B cell (primary cell): Measurements from ENCODE around the gene NCAPG. TPM values are rescaled to one million over a fixed set of nuclear protein-coding genes. Genes with fewer than 3 reads are reported as not detected.

Source experiments
- ATAC-seq: fragments of 200-7000 bp; cut with Tn5 transposase; one replicate; pipeline ENCODE4 v1.10.0; 2021; ENCODE audit warnings: low read depth, mild to moderate bottlenecking, moderate number of reproducible peaks, moderate library complexity
- CTCF ChIA-PET: fragments of 350-600 bp; sonication (Branson Sonifier 250); formaldehyde crosslinking; loops from one replicate; lab custom pipeline; 2021; ENCODE audit warnings: antibody characterized with exemption, inconsistent platforms; lab: Charles Lee
- POLR2A ChIA-PET: fragments of 350-600 bp; sonication (Branson Sonifier 250); formaldehyde crosslinking; loops from one replicate; lab custom pipeline; 2021; ENCODE audit warnings: antibody characterized with exemption; lab: Charles Lee
- DNase-seq: peaks from one replicate; pipeline ENCODE4 v3.0.0; 2013
- H2AFZ ChIP-seq: 2 replicates; pipeline ENCODE4 v1.6.1; 2012; ENCODE audit warnings: mild to moderate bottlenecking, low read depth, low read length; ENCODE audit not compliant: insufficient read depth, poor library complexity, severe bottlenecking
- H3K27ac ChIP-seq, 2 donors: 1 replicate in 1 of 2; 2 replicates in 1 of 2; pipeline ENCODE4 v1.5.1; 2012 to 2013; ENCODE audit warnings: low read length in 2 of 2, mild to moderate bottlenecking in 2 of 2, moderate library complexity in 1 of 2
- H3K27me3 ChIP-seq, 4 experiments: fragments of 200-600 bp in 1 of 4; sonication (generic) in 1 of 4; replicated peaks in 1 of 4; 1 replicate in 2 of 4; 2 replicates in 2 of 4; pipeline versions ENCODE4 v1.6.1 to v1.7.0; 2013 to 2016; ENCODE audit warnings: low read length in 3 of 4, mild to moderate bottlenecking in 2 of 4, mixed read lengths in 1 of 4, moderate library complexity in 1 of 4; ENCODE audit not compliant: insufficient read depth in 4 of 4, control insufficient read depth in 3 of 4; ENCODE audit errors: control extremely low read depth in 1 of 4
- H3K36me3 ChIP-seq, 2 experiments: replicated peaks in 1 of 2; 1 replicate in 1 of 2; 2 replicates in 1 of 2; pipeline versions ENCODE4 v1.6.1 to v1.7.1; 2013; ENCODE audit warnings: low read length in 1 of 2; ENCODE audit not compliant: insufficient read depth in 2 of 2, control insufficient read depth in 1 of 2; ENCODE audit errors: control extremely low read depth in 1 of 2, extremely low read depth in 1 of 2
- H3K4me1 ChIP-seq, 2 donors: fragments of 200-600 bp in 1 of 2; sonication (generic) in 1 of 2; 1 replicate in 1 of 2; 2 replicates in 1 of 2; pipeline versions ENCODE4 v1.5.1 to v1.6.1; 2013 to 2017; ENCODE audit warnings: low read length in 2 of 2; ENCODE audit not compliant: control insufficient read depth in 2 of 2, insufficient read depth in 2 of 2
- H3K4me2 ChIP-seq: replicated peaks from 2 replicates; pipeline ENCODE3; 2012; ENCODE audit warnings: mild to moderate bottlenecking, low read depth, low read length; ENCODE audit not compliant: poor library complexity, severe bottlenecking
- H3K4me3 ChIP-seq, 5 experiments: fragments of 200-600 bp in 1 of 5; sonication (generic) in 1 of 5; 1 replicate in 3 of 5; 2 replicates in 2 of 5; pipeline versions ENCODE4 v1.5.1 to v1.7.0; 2011 to 2016; ENCODE audit warnings: low read length in 4 of 5, mild to moderate bottlenecking in 4 of 5, low read depth in 2 of 5, control low read depth in 1 of 5, moderate library complexity in 1 of 5; ENCODE audit not compliant: insufficient read depth in 1 of 5; ENCODE audit errors: control extremely low read depth in 1 of 5, extremely low read depth in 1 of 5
- H3K79me2 ChIP-seq: fragments of 200-600 bp; sonication (generic); one replicate; pipeline ENCODE4 v1.6.0; 2016; ENCODE audit warnings: low read length; ENCODE audit not compliant: control insufficient read depth, insufficient read depth
- H3K9ac ChIP-seq: fragments of 200-600 bp; sonication (generic); 2 replicates; pipeline ENCODE4 v1.6.1; 2017; ENCODE audit warnings: mild to moderate bottlenecking, low read length, moderate library complexity
- H3K9me3 ChIP-seq, 3 donors: one replicate each; pipeline versions ENCODE4 v1.6.1 to v1.7.1; 2013; ENCODE audit warnings: low read length in 2 of 3; ENCODE audit not compliant: control insufficient read depth in 2 of 3, insufficient read depth in 1 of 3; ENCODE audit errors: control extremely low read depth in 1 of 3
- H4K20me1 ChIP-seq: 2 replicates; pipeline ENCODE4 v1.6.0; 2012; ENCODE audit warnings: mild to moderate bottlenecking, low read length; ENCODE audit not compliant: insufficient read depth, control insufficient read depth, poor library complexity, severe bottlenecking
- H3K27ac Mint-ChIP-seq: one replicate; pipeline ENCODE4 v1.8.0; 2021; ENCODE audit warnings: mixed read lengths
- H3K27me3 Mint-ChIP-seq: one replicate; pipeline ENCODE4 v1.8.0; 2021; ENCODE audit warnings: mixed read lengths
- H3K4me1 Mint-ChIP-seq: one replicate; pipeline ENCODE4 v1.8.0; 2021; ENCODE audit warnings: mixed read lengths
- H3K4me3 Mint-ChIP-seq: one replicate; pipeline ENCODE4 v1.8.0; 2021; ENCODE audit warnings: mixed read lengths
- H3K9me3 Mint-ChIP-seq: one replicate; pipeline ENCODE4 v1.8.0; 2022; ENCODE audit warnings: mixed read lengths; ENCODE audit not compliant: insufficient read depth
- CTCF ChIP-seq: fragments of 200-600 bp; IDR thresholded peaks from one replicate; pipeline ENCODE4 v1.8.0; 2022; ENCODE audit warnings: antibody characterized with exemption, mild to moderate bottlenecking
- EZH2 ChIP-seq: IDR thresholded peaks from 2 replicates; pipeline ENCODE4 v1.6.1; 2012; ENCODE audit warnings: borderline replicate concordance, low read depth, mild to moderate bottlenecking, moderate library complexity, low read length; ENCODE audit not compliant: insufficient read depth, poor library complexity, severe bottlenecking
- WGBS: methylation state at CpG from one replicate; pipeline ENCODE4 v1.1.5; 2013; ENCODE audit warnings: missing lambda C conversion rate; ENCODE audit not compliant: insufficient coverage; 5-methylcytosine and 5-hydroxymethylcytosine counted together
- intact Hi-C: fragments of 100-400 bp; cut with micrococcal nuclease; formaldehyde crosslinking; loops from one replicate; pipeline ENCODE4 v1.10.0; 2022
- polyA plus RNA-seq: library from polyadenylated mRNA; depleted of rRNA; stranded (reverse); fragments of >200 nt; gene quantifications from 2 replicates; pipeline ENCODE4 v1.2.3, GENCODE V29; 2012
- total RNA-seq, 2 donors: library from RNA; stranded (reverse); fragments of 120-200 nt in 1 of 2; gene quantifications; 1 replicate in 1 of 2; 2 replicates in 1 of 2; pipeline versions ENCODE4 v1.2.3 to v1.2.4, GENCODE V29; 2013 to 2022

The NCAPG gene
- total and polyA plus RNA-seq, 2 donors (not counting 1 experiment from before 2014, with no cell fraction given), result 0.13 to 0.84 TPM

GRCh38 chr4:17816142-17816541 is 5.4 kb downstream of the NCAPG start:
- no peaks in the 10 kb centered on the region for H4K20me1 ChIP-seq
- no peaks in the 10 kb centered on the region for H3K36me3 ChIP-seq
- WGBS, result over 99% methylated on average over 11 of the region's 12 CpGs
- H3K4me3 ChIP-seq, result no peak overlapping the region
- ChIA-PET CTCF (interaction anchor here (1.2 to 3.1 kb wide), 16 partner anchors 9 to 779 kb away, joined by 3 to 44 read pairs (median 7); partner anchors contain the start of gene LCORL), POLR2A (no interaction called here)
- Mint-ChIP-seq H3K9me3 (no peaks in the 10 kb centered on the region), H3K4me3 (no peak overlapping the region), H3K27me3 (no peaks in the 10 kb centered on the region), H3K27ac (no peak overlapping the region), H3K4me1 (peaks cover 11% of the 10 kb centered on the region)
- no peak overlapping the region for H2AFZ ChIP-seq
- no peak overlapping the region for H3K9ac ChIP-seq
- no peak overlapping the region for H3K27ac ChIP-seq
- peaks cover 5 to 8% of the 10 kb centered on the region in 2 donors for H3K4me1 ChIP-seq
- no peaks in the 10 kb centered on the region for H3K27me3 ChIP-seq
- ATAC-seq (no peak), DNase-seq (no peak)
- TF ChIP-seq EZH2 (no peak), CTCF (no peak)
- intact Hi-C loops, result no loop called here
- no peaks in the 10 kb centered on the region for H3K9me3 ChIP-seq
- H3K4me2 ChIP-seq, result no peak overlapping the region
- H3K79me2 ChIP-seq, result peaks cover 12% of the 10 kb centered on the region

- WGBS, result no CpG with 5 or more reads among the region's 5 CpGs
- H3K9me3 Mint-ChIP-seq, result no peaks in the 10 kb centered on the region
- ChIA-PET CTCF (interaction anchor here (0.6 to 3.1 kb wide), 24 partner anchors 9 to 778 kb away, joined by 3 to 44 read pairs (median 4); partner anchors contain the start of gene LCORL), POLR2A (no interaction called here)
- Histone ChIP-seq H2AFZ (peak overlapping the region; percentile 54), H3K27me3 (no peaks in the 10 kb centered on the region), H3K4me2 (no peak overlapping the region), H3K9ac (no peak overlapping the region), H3K9me3 (no peaks in the 10 kb centered on the region), H3K36me3 (no peaks in the 10 kb centered on the region), H3K79me2 (peaks cover 12% of the 10 kb centered on the region), H3K4me3 (no peak overlapping the region), H4K20me1 (no peaks in the 10 kb centered on the region), H3K4me1 (no peaks in the 10 kb centered on the region), H3K27ac (no peak overlapping the region)
- no peak for TF ChIP-seq EZH2
- TF ChIP-seq CTCF, result peak; percentile 74
- DNase-seq, result peak; percentile 65
- H3K4me3 Mint-ChIP-seq, result no peak overlapping the region
- intact Hi-C loops, result no loop called here
- H3K4me1 Mint-ChIP-seq, result peaks cover 8% of the 10 kb centered on the region
- no peak overlapping the region for H3K27ac Mint-ChIP-seq
- H3K27me3 Mint-ChIP-seq, result no peaks in the 10 kb centered on the region
- ATAC-seq, result peak; percentile 70
Measured at GRCh38 chr4:17817027-17817426, 6.2 kb downstream of the NCAPG start.
